HG03565 (cell line): Measurements from ENCODE around the gene STAMBP.
"Not testable (repeated sequence)": the region's sequence is repeated elsewhere in the genome, so short reads cannot be mapped to it uniquely, and the experiment has no call there.

Experiments used
- ATAC-seq: cut with Tn5 transposase; IDR thresholded peaks from one replicate; pipeline ENCODE4 v1.9.1; 2021; ENCODE audit warnings: mild to moderate bottlenecking, moderate library complexity; ENCODE audit not compliant: unreplicated experiment

Gene STAMBP

DNA sequence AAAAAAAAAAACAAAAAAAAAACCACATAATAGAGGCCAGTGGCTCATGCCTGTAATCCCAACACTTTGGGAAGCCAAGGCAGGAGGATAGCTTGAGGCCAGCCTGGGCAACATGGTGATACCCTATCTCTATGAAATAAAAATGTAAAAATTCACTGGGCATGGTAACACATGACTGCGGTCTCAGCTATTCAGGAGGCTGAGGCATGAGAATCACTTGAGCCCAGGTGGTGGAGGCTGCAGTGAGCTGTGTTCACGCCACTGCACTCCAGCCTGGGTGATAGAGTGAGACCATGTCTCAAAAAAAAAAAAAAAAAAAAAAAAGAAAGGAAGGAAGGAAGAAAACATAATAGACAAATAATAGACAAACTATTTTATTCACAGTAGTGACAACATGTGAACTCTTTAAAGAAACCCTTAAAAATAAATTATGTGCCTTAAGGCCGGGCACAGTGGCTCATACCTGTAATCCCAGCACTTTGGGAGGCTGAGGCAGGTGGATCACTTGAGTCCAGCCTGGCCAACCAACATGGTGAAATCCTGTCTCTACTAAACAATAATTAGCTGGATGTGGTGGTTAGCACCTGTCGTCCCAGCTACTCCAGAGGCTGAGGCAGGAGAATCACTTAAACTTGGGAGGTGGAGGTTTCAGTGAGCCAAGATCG lies 75.3 kb downstream of the STAMBP start:
- ATAC-seq: not testable (repeated sequence)

DNA sequence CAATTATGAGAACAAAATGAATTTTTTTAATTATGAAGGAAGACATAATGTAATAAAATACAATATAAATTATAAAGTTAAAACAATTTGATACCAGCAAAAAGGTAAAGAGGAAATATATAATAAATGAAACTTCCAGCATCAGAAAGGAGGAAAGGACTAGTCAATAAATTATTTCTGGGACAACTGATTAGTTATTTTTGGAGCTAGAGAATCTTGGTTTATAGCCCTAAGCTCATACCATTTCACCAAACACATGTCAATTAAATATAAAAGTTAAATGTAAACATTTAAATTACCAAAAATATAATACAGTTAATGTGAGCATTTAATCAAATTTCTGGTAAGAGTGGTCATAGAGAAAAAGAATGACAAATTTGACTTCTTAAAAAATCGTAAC lies 76.2 kb downstream of the STAMBP start:
- no peak for ATAC-seq

DNA sequence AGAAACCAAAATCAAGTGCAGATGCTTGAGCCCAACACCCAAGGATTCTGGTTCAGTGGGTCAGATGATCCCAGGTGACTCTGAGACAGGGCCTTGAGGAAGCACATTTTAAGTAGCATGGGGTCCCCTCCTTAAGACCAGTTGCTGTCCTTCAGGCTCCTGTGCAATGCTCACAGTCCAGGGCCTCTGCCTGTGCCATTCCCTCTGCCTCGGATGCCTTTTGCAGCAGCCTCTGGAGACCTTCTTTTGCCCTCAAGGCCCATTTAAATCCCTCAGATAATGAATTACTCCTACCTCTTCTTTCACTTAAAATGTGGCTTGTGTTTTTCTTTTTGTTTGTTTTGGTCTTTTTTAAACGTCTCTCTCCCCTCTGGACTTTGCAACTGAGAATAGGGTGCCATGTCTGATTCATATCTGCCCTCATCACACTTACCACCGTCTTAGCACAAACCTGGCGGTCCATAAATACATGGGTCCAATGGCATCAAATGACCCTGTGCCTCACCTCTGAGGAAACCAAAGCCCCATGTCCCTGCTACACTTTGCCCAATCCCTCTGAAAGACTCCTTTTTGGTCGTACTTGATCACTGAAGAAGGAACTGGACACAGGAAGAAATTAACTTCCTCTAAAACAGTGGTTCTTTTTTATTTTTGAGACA lies 78.2 kb downstream of the STAMBP start:
- ATAC-seq: no peak

DNA sequence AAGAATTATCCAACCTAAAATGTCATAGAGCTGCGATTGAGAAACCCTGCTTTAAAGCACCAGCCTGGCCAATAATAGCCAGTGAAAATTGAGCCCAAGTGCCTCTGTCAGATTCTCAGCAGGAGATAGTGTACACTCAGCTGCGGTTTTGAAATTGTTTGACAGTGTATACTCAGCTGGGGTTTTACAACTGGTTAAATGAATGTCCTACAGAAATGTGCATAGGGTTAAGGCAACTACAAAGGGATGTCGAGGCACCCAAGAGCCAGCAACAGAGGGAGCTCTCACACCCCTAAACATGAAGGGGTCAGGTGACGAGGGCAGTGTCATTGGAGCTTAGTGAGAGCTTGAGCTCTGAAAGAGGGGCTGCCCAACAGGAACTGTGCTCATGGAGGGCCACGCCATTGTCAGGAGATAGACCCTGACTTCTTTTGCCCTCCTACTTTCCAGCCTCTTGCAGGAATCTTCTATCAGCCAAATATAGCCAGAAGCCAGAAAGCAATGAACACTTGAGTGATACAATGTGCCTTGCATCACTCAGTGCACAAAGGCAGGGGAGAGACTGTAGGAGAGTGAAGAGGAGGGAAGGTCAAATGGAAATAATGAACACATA lies 79.2 kb downstream of the STAMBP start:
- peak; percentile 61 for ATAC-seq

DNA sequence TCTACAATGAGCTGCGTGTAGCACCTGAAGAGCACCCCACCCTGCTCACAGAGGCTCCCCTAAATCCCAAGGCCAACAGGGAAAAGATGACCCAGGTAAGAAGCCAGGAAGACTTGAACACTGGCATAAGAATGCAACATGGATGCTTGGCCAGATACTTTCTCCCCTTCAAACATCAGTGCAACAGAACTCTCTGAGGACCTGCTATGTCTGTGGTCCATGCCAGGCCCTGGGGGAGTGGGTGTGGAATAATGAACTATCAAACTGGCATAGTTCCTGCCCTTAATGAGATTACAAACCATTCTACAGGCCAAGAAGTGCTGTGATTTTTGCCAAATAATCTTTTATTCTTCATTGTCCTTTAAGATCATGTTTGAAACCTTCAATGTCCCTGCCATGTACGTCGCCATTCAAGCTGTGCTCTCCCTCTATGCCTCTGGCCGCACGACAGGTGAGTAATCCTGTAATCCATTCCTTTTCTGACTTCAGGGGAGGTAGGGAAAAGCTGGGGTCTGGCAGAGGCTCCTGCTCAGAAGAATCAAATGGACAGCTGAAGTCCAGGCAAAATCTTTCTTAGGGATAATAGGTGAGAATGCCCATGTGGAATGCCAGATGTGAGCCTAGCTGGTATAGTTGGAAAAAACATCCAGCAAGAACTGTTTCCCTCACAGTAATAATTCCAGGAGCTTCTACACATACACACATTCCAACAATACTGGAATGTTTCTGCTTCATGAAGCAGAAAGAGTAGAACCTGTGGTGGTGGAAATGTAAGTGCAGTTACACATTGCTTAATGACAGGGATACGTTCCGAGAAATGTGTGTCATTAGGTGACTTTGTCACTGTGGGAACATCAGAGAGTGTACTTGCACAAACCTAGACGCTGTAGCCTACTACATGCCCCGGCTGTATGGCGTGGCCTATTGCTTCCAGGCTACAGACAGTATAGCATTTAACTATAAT lies 80.2 kb downstream of the STAMBP start:
- no peak for ATAC-seq

DNA sequence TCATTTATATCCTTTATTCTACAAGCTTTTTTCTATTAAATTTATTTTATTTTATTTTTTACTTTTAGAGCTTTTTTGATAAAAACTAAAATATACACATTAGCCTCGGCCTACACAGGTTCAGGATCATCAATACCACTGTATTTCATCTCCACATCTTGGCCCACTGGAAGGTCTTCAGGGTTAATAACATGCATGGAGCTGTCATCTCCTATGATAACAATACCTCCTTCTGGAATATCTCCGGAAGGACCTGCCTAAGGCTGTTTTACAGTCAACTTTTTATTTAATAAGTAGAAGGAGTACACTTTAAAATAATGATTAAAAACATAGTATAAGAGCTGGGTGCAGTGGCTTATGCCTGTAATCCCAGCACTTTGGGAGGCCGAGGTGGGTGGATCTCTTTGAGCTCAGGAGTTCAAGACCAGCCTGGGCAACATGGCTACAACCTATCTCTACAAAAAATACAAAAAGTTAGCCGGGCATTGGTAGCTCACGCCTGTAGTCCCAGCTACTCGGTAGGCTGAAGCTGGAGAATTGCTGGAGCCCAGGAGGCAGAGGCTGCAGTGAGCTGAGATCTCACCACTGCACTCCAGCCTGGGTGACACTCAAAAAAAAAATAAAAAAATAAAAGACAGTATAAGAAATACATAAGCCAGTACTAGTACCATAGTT lies 82.2 kb downstream of the STAMBP start:
- ATAC-seq: no peak

DNA sequence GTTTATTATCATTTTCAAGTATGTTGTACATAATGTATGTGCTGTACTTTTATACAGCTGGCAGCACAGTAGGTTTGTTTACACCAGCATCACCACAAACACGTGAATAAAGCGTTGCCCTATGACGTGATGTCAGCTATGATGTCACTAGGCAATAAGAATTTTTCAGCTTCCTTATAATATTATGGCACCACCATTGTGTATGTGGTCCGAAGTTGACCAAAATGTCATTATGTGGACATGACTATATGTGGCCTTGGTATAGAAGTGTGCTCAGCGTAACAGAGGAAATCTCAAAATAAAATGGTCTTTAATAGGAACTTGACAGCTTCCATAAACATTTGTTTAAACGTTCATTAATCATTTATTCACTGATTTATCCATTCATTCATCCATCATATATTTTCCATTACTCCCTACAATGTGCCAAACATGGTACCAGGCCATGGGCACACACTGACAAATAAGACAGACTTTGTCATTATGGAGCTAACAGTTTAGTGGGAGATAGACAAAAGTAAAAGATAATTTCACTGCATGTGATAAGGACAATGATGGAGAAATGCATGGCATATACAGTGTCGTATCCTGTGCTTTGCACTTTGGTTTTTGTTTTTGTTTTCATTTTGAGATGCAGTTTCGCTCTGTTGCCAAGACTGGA lies 82.9 kb downstream of the STAMBP start:
- ATAC-seq: no peak

DNA sequence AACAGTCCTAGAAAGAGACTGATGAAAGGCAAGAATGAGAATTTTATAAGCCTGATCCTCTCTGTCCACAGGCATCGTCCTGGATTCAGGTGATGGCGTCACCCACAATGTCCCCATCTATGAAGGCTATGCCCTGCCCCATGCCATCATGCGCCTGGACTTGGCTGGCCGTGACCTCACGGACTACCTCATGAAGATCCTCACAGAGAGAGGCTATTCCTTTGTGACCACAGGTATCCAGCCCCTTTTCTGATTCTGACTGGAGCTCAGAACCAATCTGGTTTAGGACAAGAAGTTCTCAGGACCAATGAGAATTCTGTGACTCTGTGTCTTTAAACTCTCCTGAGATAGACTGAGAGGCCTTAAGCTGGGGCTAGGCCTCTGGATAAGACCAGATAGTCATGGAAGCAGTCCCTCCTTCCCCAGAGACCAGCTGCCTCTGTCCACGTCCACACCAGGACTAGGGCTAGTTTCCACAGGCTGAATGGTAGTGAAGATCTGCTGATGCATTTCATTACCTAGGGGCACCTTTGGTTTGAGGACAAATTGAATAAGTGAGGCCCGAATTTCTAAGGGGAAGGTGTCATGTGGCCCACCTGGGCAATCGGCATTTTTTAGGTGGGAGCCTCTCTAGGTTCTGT lies 84.8 kb downstream of the STAMBP start:
- ATAC-seq: no peak

DNA sequence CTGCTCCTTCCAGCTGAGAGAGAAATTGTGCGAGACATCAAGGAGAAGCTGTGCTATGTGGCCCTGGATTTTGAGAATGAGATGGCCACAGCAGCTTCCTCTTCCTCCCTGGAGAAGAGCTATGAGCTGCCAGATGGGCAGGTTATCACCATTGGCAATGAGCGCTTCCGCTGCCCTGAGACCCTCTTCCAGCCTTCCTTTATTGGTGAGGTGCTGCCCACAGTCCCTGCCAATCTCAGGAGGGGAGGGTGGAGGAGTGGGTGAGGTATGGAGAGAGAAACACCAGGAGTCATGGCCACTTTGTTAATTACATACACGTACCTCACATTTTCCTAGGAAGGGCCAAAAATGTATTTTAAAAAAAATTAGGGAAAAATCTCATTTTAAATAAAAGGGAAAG lies 85.9 kb downstream of the STAMBP start:
- no peak for ATAC-seq

DNA sequence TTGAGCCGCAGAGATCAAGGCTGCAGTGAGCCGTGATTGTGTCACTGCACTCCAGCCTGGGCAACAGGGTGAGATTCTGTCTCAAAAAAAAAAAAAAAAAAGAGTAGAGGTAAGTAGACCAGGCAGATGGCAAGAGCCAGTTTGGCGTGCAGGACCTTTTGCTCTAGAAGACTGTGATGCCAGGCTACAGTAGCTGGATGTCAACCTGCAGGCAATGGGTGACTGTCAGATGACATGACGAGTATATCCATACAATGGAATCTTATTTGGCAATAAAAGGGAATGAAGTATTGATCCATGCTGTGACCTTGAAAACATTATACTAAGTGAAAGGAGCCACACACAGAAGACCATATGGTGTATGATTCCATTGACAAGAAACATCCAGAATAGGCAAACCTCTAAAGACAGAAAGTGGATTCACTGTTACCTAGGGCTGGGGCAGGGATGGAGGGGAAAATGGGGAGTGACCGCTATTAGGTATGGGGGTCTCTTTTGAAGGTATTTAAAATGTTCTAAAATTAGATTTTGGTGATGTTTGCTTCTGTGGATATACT lies 86.8 kb downstream of the STAMBP start:
- no peak for ATAC-seq

DNA sequence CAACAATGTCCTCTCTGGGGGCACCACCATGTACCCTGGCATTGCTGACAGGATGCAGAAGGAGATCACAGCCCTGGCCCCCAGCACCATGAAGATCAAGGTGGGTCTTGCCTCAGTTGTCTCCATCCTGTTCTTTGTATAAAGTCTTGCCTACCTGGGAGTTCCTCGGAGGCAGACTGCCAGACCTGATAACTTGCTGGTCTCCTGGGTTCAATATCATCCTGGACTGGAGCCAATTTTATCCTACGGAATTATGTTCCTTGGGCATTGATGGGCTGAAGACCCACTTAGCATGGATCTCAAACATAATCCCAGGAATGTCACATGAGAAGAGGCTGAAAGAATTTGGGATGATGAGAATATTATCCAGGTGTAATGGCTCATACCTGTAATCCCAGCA lies 87.9 kb downstream of the STAMBP start:
- ATAC-seq: no peak

DNA sequence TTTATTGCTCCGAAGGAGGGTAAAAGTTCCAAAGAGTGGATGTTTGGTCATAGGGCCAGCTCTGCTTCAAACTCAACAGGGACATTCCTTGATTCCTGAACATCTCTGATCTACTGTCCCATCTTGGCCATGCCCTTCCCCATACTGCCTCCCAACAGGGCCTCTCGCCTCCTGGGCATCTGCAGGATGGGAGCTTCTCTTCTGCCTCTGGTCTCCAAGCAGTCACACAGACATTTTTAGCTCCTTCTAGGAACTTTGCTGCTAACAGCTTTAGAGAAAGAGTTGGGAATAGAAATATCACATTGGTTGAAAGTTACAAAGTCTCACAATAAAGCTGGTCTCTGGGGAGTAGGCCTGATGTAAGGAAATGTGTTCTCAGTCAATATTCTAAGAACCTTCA lies 88.5 kb downstream of the STAMBP start:
- no peak for ATAC-seq

DNA sequence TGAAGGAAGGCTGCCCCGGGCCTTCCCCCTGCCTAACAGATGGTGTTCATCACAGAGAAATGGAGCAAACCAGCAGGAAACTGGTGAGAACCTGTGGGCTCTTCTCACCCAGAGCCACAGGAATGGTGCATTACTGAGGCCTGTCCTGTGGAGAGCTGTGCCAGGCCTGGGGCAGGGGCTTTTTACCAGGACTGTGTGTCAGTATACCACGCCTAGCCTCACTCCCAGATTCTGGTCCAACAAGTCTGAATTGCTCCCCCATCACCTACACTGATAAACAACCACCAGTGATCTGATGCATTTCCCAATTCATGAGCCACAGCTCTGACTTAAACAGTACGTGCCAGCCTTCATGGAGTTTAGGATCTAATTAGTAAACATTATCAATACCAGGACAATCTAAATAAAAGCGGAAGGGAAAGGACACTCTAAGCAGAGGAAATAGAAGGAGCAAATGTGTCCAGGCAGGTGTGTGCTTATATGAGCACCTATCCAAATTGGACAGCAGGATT lies 89.0 kb downstream of the STAMBP start:
- ATAC-seq: no peak

DNA sequence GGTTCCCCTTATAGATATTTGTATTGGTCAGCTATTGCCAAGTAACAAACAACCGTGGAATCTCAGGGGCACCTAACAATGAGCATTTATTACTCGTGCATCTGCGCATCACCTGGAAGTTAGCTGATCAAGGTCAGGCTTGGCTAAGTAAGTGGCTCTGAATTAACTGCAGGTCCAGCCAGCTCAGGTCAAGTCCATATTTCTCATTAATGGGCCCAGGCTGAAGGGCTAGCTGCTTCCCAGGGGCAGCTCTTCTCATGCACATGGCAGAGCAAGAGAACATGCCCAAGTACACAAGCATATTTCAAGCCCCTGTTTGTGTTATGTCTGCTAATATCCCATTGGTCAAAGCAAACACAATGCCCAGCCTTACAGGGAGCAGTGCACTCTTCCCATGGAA lies 90.1 kb downstream of the STAMBP start:
- ATAC-seq: no peak

DNA sequence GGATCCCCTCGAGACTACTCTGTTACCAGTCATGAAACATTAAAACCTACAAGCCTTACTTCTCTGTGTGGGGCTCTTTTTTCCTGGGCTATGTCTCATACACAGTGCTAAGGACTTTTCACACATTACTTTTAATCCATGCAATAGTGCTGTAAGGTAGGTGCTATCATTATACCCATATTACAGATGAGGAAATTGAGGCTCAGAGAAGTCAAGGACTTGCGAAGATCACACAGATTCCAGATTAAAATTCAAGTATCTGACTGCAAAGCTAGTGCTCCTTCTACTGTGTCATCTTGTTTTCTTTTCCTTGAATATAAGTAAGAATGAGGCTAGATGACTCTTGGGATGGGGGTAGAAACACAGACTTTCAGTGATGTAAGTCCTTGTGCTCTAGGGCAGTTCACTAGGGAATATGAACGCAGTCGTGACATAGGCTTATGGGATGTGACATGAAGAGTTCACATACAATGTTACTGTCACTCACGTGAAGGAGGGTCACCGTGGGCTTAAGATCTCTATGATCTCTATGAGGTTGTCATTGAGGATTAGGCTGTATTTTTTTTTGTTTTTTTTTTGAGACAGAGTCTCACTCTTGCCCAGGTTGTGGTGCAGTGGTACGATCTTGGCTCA lies 91.0 kb downstream of the STAMBP start:
- ATAC-seq: no peak

DNA sequence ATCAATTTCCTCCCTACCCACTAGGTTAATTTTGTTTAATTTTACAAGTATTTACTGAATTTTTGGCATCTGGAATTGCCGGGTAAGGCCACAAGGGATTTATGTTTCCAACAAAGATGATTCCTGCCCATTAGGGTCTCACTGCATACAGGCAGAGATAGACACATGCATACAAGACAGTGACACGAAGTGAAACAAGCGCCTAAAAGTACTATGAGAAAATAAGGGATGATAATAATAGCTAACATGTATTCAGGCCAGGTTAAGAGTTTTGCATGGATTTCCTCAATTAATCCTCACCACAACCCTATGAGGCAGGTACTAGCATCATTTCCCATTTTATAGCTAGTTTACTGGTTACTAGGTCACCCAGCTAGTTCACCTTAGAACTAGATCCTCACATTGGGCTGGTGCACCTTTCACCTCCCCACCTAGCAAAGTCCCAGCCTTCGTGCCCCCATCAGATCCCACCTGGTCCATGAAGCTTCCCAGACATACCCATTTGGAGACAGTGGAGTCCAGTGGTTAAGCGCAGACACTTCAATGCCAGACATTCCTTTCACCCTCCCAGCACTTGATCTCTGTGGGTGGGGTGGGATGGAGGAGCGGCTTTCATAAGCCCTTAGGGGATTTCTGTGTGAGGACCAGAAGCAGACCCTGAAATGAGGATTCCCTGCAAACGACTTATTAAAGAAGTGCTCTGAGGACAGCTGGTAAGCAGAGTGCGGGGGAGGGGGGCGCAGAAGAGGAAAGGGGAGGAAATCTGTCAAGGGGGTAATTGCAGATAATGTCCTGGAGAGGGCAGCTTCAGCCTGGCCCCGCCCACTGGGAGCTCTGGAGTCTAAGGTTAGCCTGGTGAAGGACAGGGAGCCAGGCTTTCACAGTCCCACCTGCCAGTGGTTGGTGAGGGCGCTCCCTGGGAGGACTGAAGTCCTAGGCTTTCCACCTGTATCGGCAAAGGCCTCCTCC lies 92.1 kb downstream of the STAMBP start:
- ATAC-seq: no peak

DNA sequence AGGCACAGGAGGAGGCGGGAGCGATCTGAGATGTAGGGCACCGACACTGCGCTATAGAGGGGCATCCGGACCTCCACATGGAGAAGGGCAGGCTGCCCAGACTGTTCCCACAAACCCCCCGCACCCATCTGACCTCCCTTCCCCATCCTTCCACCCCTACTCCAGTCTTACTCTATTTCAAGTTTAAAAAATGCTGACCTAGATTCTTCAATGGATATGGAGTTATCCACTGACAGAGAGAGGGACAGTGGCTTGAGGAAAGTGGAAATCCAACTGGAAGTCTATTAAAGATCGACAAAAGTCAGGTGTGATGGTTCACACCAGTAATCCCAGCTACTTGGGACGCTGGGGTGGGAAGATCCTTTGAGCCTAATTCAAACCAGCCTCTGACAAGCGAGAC lies 92.8 kb downstream of the STAMBP start:
- no peak for ATAC-seq

DNA sequence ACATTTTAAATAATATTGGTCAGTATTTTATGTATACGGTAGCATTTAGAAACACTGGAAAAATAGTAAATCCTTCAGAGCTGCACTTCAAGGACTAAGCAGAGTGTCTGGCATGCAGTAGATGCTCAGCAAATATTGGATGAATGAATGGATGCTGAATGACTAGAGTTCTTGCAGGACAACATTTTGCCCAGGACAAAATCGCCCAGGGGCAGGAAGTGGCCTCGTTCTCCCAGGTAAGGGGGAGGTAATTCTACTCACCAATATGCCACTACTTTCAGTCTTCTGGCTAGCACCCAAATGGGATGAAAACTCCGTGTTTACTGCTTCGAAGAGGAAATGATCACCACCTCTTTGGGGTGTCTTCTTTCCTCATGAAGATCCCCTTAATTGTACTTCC lies 93.9 kb downstream of the STAMBP start:
- no peak for ATAC-seq
